ENCODE measurements around the gene GPRIN3.
A peak's percentile ranks its signal among the peaks of the same experiment; 100 is the strongest.

Gene GPRIN3

GRCh38 chr4:89307446-89308160 is at the start of gene GPRIN3:
GPRIN3 (minus strand) TSS chr4:89307800; CDS start chr4:89250110, 57,690 bp downstream.
- peak in 38 of 56 donors; percentile 4 to 83 (median 42) for DNase-seq

GRCh38 chr4:89357340-89357739 is 49.7 kb upstream of the GPRIN3 start:
- no peak for DNase-seq

- DNase-seq: no peak
These were observed 48.5 kb upstream of the GPRIN3 start for GRCh38 chr4:89356086-89356485.

- no peak for DNase-seq
These were observed 45.9 kb upstream of the GPRIN3 start for GRCh38 chr4:89353514-89353913.

GRCh38 chr4:89352541-89352940 is 44.9 kb upstream of the GPRIN3 start:
- DNase-seq: no peak

DNA sequence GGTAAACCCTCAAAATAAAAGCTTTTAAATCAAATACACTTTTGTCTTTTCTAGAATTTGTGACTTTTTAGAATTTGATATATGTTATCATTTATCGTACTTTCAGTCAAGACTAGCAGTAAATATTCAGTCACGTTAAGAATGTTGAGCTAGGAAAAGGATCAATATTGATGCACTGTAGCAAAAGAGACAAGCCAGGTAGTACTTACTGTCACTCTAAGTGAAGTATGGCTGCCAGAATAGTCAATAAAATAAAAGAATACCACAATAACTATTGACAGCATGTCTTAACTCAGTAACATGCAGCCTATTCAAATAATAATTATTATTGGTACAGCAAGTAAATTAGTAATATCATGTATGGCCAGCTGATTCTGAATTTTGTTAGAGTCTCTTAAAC is 43.6 kb upstream of the GPRIN3 start:
- no peak for DNase-seq

- no peak for DNase-seq
These were observed 39.9 kb upstream of the GPRIN3 start for GRCh38 chr4:89347363-89348025.

- DNase-seq: no peak
These were observed 37.0 kb upstream of the GPRIN3 start for GRCh38 chr4:89344571-89344970.

DNA sequence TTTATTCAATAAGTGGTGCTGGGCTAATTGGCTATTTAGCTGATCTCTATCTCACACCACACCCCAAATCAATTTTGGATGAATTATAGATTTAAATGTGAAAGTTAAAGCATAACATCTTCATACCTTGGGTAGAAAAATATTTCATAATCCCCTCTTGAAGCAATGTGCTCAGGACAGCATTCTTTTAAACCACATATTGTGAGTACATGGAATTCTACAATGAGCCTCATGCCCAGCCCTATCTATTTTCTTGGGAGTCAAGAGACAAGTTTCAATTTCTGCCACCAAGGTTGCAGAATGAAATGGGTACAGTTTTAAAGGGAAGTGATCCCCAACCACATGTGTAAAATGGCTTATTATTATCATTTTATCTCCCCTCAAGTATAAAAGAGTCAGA is 30.6 kb upstream of the GPRIN3 start:
- no peak for DNase-seq

GRCh38 chr4:89337681-89338080 is 30.1 kb upstream of the GPRIN3 start:
- DNase-seq: no peak

- DNase-seq: no peak
These were observed 29.3 kb upstream of the GPRIN3 start for GRCh38 chr4:89336818-89337420.

GRCh38 chr4:89334830-89335229 is 27.2 kb upstream of the GPRIN3 start:
- no peak for DNase-seq

DNA sequence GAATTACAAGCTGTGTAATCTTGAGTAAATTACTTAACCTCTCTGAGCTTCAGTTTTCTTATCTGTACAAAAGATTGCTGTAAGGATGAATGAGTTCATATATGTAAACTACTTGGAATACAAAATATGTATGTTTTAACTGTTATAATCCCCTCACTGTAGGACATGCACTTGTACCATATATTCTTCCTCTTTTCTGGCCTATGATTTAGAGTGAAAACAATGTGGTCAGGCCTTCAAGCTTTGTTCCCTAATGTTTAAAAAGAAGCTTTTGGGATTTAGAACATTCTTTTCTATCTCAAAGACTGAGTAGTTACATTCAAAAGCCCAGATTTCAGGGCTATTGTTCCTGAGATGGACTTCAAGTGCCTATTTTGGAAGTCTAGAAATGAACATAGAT is 26.7 kb upstream of the GPRIN3 start:
- DNase-seq: no peak

GRCh38 chr4:89331686-89332544 is 24.3 kb upstream of the GPRIN3 start:
- no peak for DNase-seq

GRCh38 chr4:89331197-89331596 is 23.6 kb upstream of the GPRIN3 start:
- no peak for DNase-seq

DNA sequence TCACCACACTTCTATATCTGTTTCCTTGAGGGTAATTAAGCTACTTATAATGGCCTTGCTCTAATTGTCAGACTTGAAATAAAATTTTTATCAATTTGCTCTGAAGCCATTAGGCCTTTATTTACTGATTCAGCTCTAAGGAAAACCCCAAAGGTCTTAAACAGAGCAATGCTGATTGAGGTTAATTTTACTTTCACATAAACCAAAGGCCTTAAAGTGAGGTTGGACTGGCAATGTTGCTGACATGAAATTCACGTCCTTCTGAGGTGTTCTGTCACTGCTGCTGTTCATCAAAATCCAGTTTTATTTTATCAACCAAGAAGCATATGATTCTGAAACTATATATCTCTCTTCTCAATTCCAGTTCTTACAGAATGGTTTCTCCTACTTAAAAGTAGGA is 21.7 kb upstream of the GPRIN3 start:
- DNase-seq: no peak

DNA sequence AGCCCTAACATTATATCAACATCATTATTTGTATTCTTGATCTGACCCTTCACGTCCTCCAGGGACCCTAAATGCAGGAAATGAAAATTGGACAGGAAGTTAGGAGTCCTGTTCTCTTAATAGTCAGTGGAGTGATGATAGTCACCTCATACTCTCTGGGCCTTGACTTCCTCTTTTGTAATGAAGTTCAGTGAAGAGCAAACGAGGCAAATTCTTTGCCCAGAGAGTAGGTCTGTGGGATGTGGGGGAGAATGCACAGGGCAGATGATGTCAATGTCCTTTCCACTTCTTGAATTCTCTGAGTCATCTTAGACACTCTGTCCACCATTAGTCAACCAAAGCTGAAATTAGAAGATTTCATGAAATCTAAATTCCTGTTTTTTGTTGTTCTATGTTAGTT is 17.1 kb upstream of the GPRIN3 start:
- DNase-seq: peak in 1 of 56 donors; percentile 14

DNA sequence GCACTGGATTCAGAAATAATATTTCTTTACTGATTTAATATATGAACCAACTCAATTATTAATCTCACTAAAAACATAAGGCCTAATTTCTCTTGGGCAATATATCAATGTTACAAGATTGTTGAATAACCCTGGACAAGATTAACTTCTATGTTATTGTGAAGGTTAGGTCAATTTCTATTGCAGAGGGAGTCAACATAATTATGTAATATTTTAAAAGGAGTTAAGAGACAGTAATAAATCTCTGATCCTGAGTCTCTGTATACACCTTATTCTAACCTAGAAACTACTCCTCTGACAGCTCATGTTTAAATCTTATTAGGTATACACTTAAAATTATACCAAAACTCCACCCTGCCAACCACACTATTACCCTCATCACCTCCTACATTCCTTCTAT is 15.1 kb upstream of the GPRIN3 start:
- DNase-seq: peak in 1 of 56 donors; percentile 8

DNA sequence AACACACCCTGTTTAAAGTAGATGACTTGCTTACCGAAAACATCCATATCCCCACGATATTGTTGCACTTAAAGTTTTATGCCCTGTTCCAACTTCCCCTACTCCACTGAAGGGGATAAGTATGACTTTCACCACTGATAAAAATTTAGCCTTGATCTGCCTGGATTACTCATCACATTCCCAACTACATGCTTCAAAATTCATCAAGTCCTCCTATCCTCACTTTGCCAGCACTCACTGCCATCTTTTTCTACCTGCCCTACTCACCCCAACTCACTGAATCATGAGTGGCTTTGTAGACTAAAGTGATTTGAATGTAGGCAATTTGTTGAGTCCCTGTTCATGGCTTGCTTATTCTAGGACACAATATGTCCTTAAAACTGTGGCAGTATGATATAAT is 12.2 kb upstream of the GPRIN3 start:
- DNase-seq: no peak

GRCh38 chr4:89316931-89317366 is 9.3 kb upstream of the GPRIN3 start:
- no peak for DNase-seq

DNA sequence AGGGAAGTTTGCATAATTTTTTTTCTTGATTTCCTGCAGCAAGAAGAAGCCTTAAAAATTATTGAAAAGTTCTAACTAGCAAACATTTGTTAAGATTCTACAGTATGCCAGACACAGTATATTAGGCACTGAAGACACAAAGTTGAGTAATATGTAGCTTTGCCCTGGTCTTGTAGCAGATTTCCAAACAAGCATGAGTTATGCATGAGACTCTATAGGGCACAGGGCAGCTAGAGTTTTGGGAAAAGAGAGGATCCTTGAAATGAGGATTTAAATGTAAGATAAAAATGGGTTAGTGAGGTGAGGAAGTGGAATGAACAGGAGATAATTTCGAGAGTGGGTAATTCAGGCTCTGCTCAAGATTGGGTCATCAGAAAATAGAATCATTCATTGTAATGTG is 8.6 kb upstream of the GPRIN3 start:
- DNase-seq: no peak

GRCh38 chr4:89314291-89314690 is 6.7 kb upstream of the GPRIN3 start:
- no peak for DNase-seq
